RWPE2 (cell line): Measurements from ENCODE around the gene PAXIP1.

ENCODE experiments used
- ATAC-seq: fragments of 200-7000 bp; cut with Tn5 transposase; 3 replicates; pipeline ENCODE4 v1.9.1; 2021; ENCODE audit warnings: low read depth
- DNase-seq: peaks from one replicate; pipeline ENCODE4 v3.0.0-alpha.2; 2020; ENCODE audit warnings: low spot score
- H3K27ac ChIP-seq: fragments of 450-650 bp; 2 replicates; pipeline ENCODE4 v1.5.1; 2017; ENCODE audit warnings: mild to moderate bottlenecking; ENCODE audit not compliant: poor library complexity, severe bottlenecking
- H3K27me3 ChIP-seq: fragments of 250-450 bp; sonication (Bioruptor Pico); 2 replicates; pipeline ENCODE4 v1.5.1; 2021; ENCODE audit warnings: mild to moderate bottlenecking, moderate library complexity; ENCODE audit not compliant: insufficient read depth, poor library complexity, severe bottlenecking
- H3K36me3 ChIP-seq: fragments of 250-450 bp; sonication (Bioruptor Pico); 2 replicates; pipeline ENCODE4 v1.5.1; 2020; ENCODE audit warnings: low read depth, mild to moderate bottlenecking, moderate library complexity
- H3K4me1 ChIP-seq: fragments of 250-450 bp; sonication (Bioruptor Pico); 2 replicates; pipeline ENCODE4 v1.5.1; 2021; ENCODE audit warnings: mild to moderate bottlenecking, moderate library complexity; ENCODE audit not compliant: insufficient read depth, poor library complexity, severe bottlenecking
- H3K4me3 ChIP-seq: fragments of 250-450 bp; sonication (Bioruptor Pico); 2 replicates; pipeline ENCODE4 v1.5.1; 2021; ENCODE audit warnings: mild to moderate bottlenecking, moderate library complexity; ENCODE audit not compliant: severe bottlenecking
- H3K9me3 ChIP-seq: fragments of 250-450 bp; sonication (Bioruptor Pico); 2 replicates; pipeline ENCODE4 v1.5.1; 2021; ENCODE audit warnings: mild to moderate bottlenecking, moderate library complexity; ENCODE audit not compliant: severe bottlenecking
- TF ChIP-seq, protein P1 (sequence below): fragments of 450-650 bp; IDR thresholded peaks from one replicate; pipeline ENCODE4 v1.5.1; 2017; ENCODE audit warnings: mild to moderate bottlenecking, moderate library complexity; ENCODE audit not compliant: poor library complexity, severe bottlenecking

Gene PAXIP1

DNA sequence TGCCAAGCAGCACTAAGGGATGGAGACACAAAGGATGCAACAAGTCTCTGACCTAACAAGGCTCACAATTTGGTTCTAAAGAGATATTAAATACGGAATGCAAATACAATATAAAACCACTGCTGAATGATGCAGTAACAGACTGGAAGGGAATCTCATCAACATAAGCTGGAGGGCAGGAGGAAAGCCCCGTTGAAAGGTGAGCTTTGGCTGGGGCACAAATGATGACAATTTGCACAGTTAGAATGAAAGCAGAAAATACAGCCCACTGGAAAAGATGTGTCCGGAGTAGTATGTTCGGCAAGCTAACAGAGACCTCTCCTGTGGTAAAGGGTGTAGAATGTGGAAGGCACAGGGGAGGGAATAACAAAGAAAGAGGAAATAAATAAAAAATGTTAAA is 26.1 kb downstream of the PAXIP1 start:
- Histone ChIP-seq H3K27me3 (no peaks in the 10 kb centered on the region), H3K4me1 (no peaks in the 10 kb centered on the region), H3K27ac (no peak overlapping the region), H3K4me3 (no peak overlapping the region), H3K9me3 (peaks cover 1% of the 10 kb centered on the region), H3K36me3 (peaks cover 73% of the 10 kb centered on the region)
- ATAC-seq (no peak), DNase-seq (no peak)
- TF ChIP-seq, protein P1, sequence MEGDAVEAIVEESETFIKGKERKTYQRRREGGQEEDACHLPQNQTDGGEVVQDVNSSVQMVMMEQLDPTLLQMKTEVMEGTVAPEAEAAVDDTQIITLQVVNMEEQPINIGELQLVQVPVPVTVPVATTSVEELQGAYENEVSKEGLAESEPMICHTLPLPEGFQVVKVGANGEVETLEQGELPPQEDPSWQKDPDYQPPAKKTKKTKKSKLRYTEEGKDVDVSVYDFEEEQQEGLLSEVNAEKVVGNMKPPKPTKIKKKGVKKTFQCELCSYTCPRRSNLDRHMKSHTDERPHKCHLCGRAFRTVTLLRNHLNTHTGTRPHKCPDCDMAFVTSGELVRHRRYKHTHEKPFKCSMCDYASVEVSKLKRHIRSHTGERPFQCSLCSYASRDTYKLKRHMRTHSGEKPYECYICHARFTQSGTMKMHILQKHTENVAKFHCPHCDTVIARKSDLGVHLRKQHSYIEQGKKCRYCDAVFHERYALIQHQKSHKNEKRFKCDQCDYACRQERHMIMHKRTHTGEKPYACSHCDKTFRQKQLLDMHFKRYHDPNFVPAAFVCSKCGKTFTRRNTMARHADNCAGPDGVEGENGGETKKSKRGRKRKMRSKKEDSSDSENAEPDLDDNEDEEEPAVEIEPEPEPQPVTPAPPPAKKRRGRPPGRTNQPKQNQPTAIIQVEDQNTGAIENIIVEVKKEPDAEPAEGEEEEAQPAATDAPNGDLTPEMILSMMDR = no peak

DNA sequence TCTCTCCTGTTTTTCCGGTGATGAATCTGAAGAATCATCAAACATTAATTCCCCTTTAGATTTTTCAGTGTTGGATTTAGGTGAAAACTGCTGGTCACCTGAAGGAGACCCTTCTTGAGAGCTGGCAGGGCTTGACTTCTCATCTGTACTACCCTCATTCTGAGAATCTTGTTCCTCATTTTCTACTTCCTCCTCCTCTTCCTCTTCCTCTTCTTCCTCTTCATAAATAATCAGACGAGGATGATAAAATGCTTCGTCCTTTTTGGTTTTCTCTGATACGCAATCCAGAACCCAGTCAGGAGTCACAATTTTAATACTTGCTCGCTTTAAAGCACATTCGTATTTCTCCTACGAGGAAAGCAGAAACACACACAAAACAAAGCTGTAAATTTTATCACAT is 26.9 kb downstream of the PAXIP1 start:
- ATAC-seq (no peak), DNase-seq (no peak)
- no peak overlapping the region for H3K4me3 ChIP-seq
- no peaks in the 10 kb centered on the region for H3K9me3 ChIP-seq
- H3K27me3 ChIP-seq = no peaks in the 10 kb centered on the region
- peaks cover 71% of the 10 kb centered on the region for H3K36me3 ChIP-seq
- H3K27ac ChIP-seq = no peak overlapping the region
- TF ChIP-seq, protein P1 = no peak
- no peaks in the 10 kb centered on the region for H3K4me1 ChIP-seq

- Histone ChIP-seq H3K36me3 (peaks cover 67% of the 10 kb centered on the region), H3K27me3 (no peaks in the 10 kb centered on the region), H3K9me3 (no peaks in the 10 kb centered on the region), H3K27ac (no peak overlapping the region), H3K4me1 (no peaks in the 10 kb centered on the region), H3K4me3 (no peak overlapping the region)
- no peak for DNase-seq
- ATAC-seq = no peak
- TF ChIP-seq, protein P1 = no peak
Observed at GRCh38 chr7:154973381-154973780, 29.5 kb downstream of the PAXIP1 start.

- DNase-seq (no peak), ATAC-seq (no peak)
- Histone ChIP-seq H3K4me3 (no peak overlapping the region), H3K27ac (no peak overlapping the region), H3K9me3 (no peaks in the 10 kb centered on the region), H3K4me1 (no peaks in the 10 kb centered on the region), H3K36me3 (peaks cover 76% of the 10 kb centered on the region), H3K27me3 (no peaks in the 10 kb centered on the region)
- TF ChIP-seq, protein P1 = no peak
Observed at GRCh38 chr7:154968336-154969001, 34.5 kb downstream of the PAXIP1 start.

- H3K4me3 ChIP-seq = no peak overlapping the region
- peaks cover 85% of the 10 kb centered on the region for H3K36me3 ChIP-seq
- DNase-seq = no peak
- no peaks in the 10 kb centered on the region for H3K27me3 ChIP-seq
- no peak overlapping the region for H3K27ac ChIP-seq
- ATAC-seq = no peak
- H3K9me3 ChIP-seq = no peaks in the 10 kb centered on the region
- H3K4me1 ChIP-seq = no peaks in the 10 kb centered on the region
- TF ChIP-seq, protein P1 = no peak
Observed at GRCh38 chr7:154967401-154967955, 35.4 kb downstream of the PAXIP1 start.
